ENCODE data around the gene CST7. TPM values are rescaled to one million over a fixed set of nuclear protein-coding genes. Genes with fewer than 3 reads are reported as not detected.

The CST7 gene
- total RNA-seq, 2 donors from 2014 or later = 2.7 to 3.2 TPM

- peak; percentile 51 for DNase-seq (ENCODE audit: low spot score)
- TF ChIP-seq CTCF (IDR thresholded peaks at IDR 0.05) = no peak
- Histone ChIP-seq H3K4me3 (no peak overlapping the region), H3K4me1 (peaks cover 0 to 12% of the 10 kb centered on the region in 2 donors), H3K27ac (no peak overlapping the region), H3K36me3 (peaks cover 35% of the 10 kb centered on the region), H3K9me3 (no peaks in the 10 kb centered on the region), H3K27me3 (no peaks in the 10 kb centered on the region)
Observed at GRCh38 chr20:24958506-24959385, 9.7 kb downstream of the CST7 start.

- Histone ChIP-seq H3K4me1 (peaks cover 0 to 12% of the 10 kb centered on the region in 2 donors), H3K36me3 (peaks cover 44% of the 10 kb centered on the region), H3K4me3 (no peak overlapping the region), H3K27ac (no peak overlapping the region), H3K27me3 (no peaks in the 10 kb centered on the region), H3K9me3 (no peaks in the 10 kb centered on the region)
- no peak for TF ChIP-seq CTCF (IDR thresholded peaks at IDR 0.05)
- DNase-seq (ENCODE audit: low spot score) = peak; percentile 57
Observed at GRCh38 chr20:24959591-24960301, 10.7 kb downstream of the CST7 start.

- DNase-seq (ENCODE audit: low spot score) = no peak
- peaks cover 45% of the 10 kb centered on the region for H3K36me3 ChIP-seq
- H3K27ac ChIP-seq = no peak overlapping the region
Observed at GRCh38 chr20:24960302-24960801, 11.3 kb downstream of the CST7 start.

GRCh38 chr20:24960861-24961260 is 11.8 kb downstream of the CST7 start:
- Histone ChIP-seq H3K27me3 (no peaks in the 10 kb centered on the region), H3K27ac (no peak overlapping the region), H3K4me3 (no peak overlapping the region), H3K36me3 (peaks cover 50% of the 10 kb centered on the region), H3K9me3 (no peaks in the 10 kb centered on the region), H3K4me1 (peaks cover 0 to 12% of the 10 kb centered on the region in 2 donors)
- no peak for DNase-seq (ENCODE audit: low spot score)
- no peak for TF ChIP-seq CTCF (IDR thresholded peaks at IDR 0.05)

More at GRCh38 chr20:24960302-24960801, 11.3 kb downstream of the CST7 start:
- Histone ChIP-seq H3K27me3 (no peaks in the 10 kb centered on the region), H3K4me1 (peaks cover 0 to 12% of the 10 kb centered on the region in 2 donors), H3K9me3 (no peaks in the 10 kb centered on the region), H3K4me3 (no peak overlapping the region)
- no peak for TF ChIP-seq CTCF (IDR thresholded peaks at IDR 0.05)

- Histone ChIP-seq H3K27ac (no peak overlapping the region), H3K9me3 (no peaks in the 10 kb centered on the region), H3K4me3 (no peak overlapping the region), H3K36me3 (peaks cover 54% of the 10 kb centered on the region), H3K27me3 (no peaks in the 10 kb centered on the region), H3K4me1 (peaks cover 0 to 12% of the 10 kb centered on the region in 2 donors)
- DNase-seq (ENCODE audit: low spot score) = no peak
- TF ChIP-seq CTCF (IDR thresholded peaks at IDR 0.05) = no peak
Observed at GRCh38 chr20:24961384-24962181, 12.5 kb downstream of the CST7 start.

Measured in right atrium auricular region (tissue), 2 donors.